K562 (cell line): Measurements from ENCODE around the gene GCNT3. TPM values are rescaled to one million over a fixed set of nuclear protein-coding genes. Genes with fewer than 3 reads are reported as not detected.

Source experiments
- ATAC-seq: fragments of 200-7000 bp; cut with Tn5 transposase; 3 replicates; pipeline ENCODE4 v1.9.1; 2020; ENCODE audit warnings: moderate library complexity
- BruUV-seq: library from RNA; stranded (reverse); fragments of 400-500 nt; replicated peaks from 2 replicates; lab custom pipeline; 2021; lab: Mats Ljungman, UMichigan
- CTCF ChIA-PET: fragments of 300-600 bp; formaldehyde crosslinking; extraction: SDS; loops from one replicate; lab custom pipeline; 2021; ENCODE audit warnings: low intra/inter-chr PET ratio; lab: Yijun Ruan, JAX
- POLR2A ChIA-PET: fragments of 300-600, 350-650 bp; sonication (Branson Sonifier 250); formaldehyde crosslinking; extraction: SDS; loops from one replicate; lab custom pipeline; 2021; ENCODE audit warnings: antibody characterized with exemption, inconsistent platforms; lab: Yijun Ruan, JAX
- DNase-seq, 4 experiments: peaks; one replicate each; pipeline versions ENCODE4 v3.0.0 to v3.0.0-alpha.2; 2011 to 2018; ENCODE audit warnings: low spot score in 3 of 4, mixed read lengths in 3 of 4; ENCODE audit errors: extremely low read depth in 1 of 4
- FAIRE-seq: peaks from 2 replicates; lab custom pipeline; 2011; peaks lifted over from hg19 to GRCh38; lab: Jason Lieb, UNC
- H2AFZ ChIP-seq: 2 replicates; pipeline ENCODE4 v1.6.0; 2011; ENCODE audit warnings: low read depth, low read length, control low read depth, inconsistent platforms
- H3K27ac ChIP-seq: fragments of 200-600 bp; 3 replicates; pipeline ENCODE4 v1.8.0; 2011; ENCODE audit warnings: low read depth, mild to moderate bottlenecking, control low read depth, inconsistent platforms, low read length, moderate library complexity, mixed read lengths; ENCODE audit errors: extremely low read depth
- H3K27me3 ChIP-seq, 2 experiments: fragments of 300-600 bp in 1 of 2; 2 replicates in 1 of 2; 3 replicates in 1 of 2; pipeline versions ENCODE4 v1.6.0 to v1.8.0; 2011; ENCODE audit warnings: inconsistent platforms in 2 of 2, low read length in 2 of 2, mild to moderate bottlenecking in 1 of 2, mixed read lengths in 1 of 2, moderate library complexity in 1 of 2; ENCODE audit not compliant: control insufficient read depth in 2 of 2, insufficient read depth in 2 of 2
- H3K36me3 ChIP-seq: fragments of 300-600 bp; 3 replicates; pipeline ENCODE4 v1.8.0; 2011; ENCODE audit warnings: mild to moderate bottlenecking, low read length, inconsistent platforms; ENCODE audit not compliant: control insufficient read depth, insufficient read depth
- H3K4me1 ChIP-seq, 2 experiments: fragments of 200-600 bp in 1 of 2; replicated peaks in 1 of 2; 2 replicates in 1 of 2; 3 replicates in 1 of 2; pipeline versions ENCODE4 v1.5.1 to v1.8.0; 2011; ENCODE audit warnings: inconsistent platforms in 2 of 2, low read length in 2 of 2, mild to moderate bottlenecking in 1 of 2, mixed read lengths in 1 of 2, moderate library complexity in 1 of 2; ENCODE audit not compliant: control insufficient read depth in 2 of 2, insufficient read depth in 2 of 2
- H3K4me2 ChIP-seq: 2 replicates; pipeline ENCODE4 v1.6.1; 2011; ENCODE audit warnings: low read length, control low read depth, inconsistent platforms, mixed read lengths; ENCODE audit not compliant: insufficient read depth
- H3K4me3 ChIP-seq: fragments of 200-600 bp; sonication (generic), shearing (Covaris generic); 2 replicates; pipeline ENCODE4 v1.5.1; 2016; ENCODE audit warnings: control low read depth, inconsistent platforms
- H3K79me2 ChIP-seq: fragments of 200-600 bp; 3 replicates; pipeline ENCODE4 v1.8.0; 2011; ENCODE audit warnings: low read length, inconsistent platforms; ENCODE audit not compliant: control insufficient read depth, insufficient read depth
- H3K9ac ChIP-seq, 2 experiments: 2 replicates each; pipeline versions ENCODE4 v1.6.0 to v1.6.1; 2011; ENCODE audit warnings: low read depth in 2 of 2, low read length in 2 of 2, control low read depth in 1 of 2, inconsistent platforms in 1 of 2, mild to moderate bottlenecking in 1 of 2, mixed read lengths in 1 of 2; ENCODE audit not compliant: insufficient read depth in 1 of 2
- H3K9me1 ChIP-seq: one replicate; pipeline ENCODE4 v1.6.0; 2011; ENCODE audit warnings: inconsistent platforms, mild to moderate bottlenecking, low read length, moderate library complexity; ENCODE audit not compliant: control insufficient read depth, insufficient read depth
- H3K9me3 ChIP-seq: replicated peaks from 2 replicates; pipeline ENCODE4 v1.5.1; 2011; ENCODE audit warnings: low read depth, low read length, inconsistent platforms; ENCODE audit not compliant: control insufficient read depth, insufficient read depth
- H4K20me1 ChIP-seq: replicated peaks from 2 replicates; pipeline ENCODE4 v1.6.1; 2011; ENCODE audit warnings: low read length, inconsistent platforms, mixed read lengths; ENCODE audit not compliant: control insufficient read depth, insufficient read depth
- ZEB2 ChIP-seq: fragments of 450-650 bp; IDR thresholded peaks from 2 replicates; pipeline ENCODE4 v1.6.1; 2016
- ZFP91 ChIP-seq: sonication (generic); formaldehyde crosslinking; IDR thresholded peaks from 2 replicates; pipeline ENCODE4 v1.8.0; 2022; ENCODE audit warnings: mild to moderate bottlenecking, missing genetic modification reagents
- ZNF41 ChIP-seq: fragments of 250-450 bp; sonication (Bioruptor Pico); conservative IDR thresholded peaks from 2 replicates; pipeline ENCODE4 v1.4.0; 2020; ENCODE audit warnings: mild to moderate bottlenecking
- WGBS: fragments of 100-300 bp; shearing (Covaris generic); methylation state at CpG from one replicate; pipeline ENCODE4 v1.1.6; 2016; ENCODE audit warnings: low coverage, mixed read lengths; ENCODE audit not compliant: insufficient coverage; ENCODE audit errors: missing lambda C conversion rate; 5-methylcytosine and 5-hydroxymethylcytosine counted together
- in situ Hi-C: fragments of 300-500 bp; cut with MboI; formaldehyde crosslinking; loops from 4 replicates; pipeline ENCODE4 v1.15.0; 2018; ENCODE audit warnings: inconsistent platforms, mixed read lengths
- intact Hi-C: fragments of 100-400 bp; cut with micrococcal nuclease; formaldehyde crosslinking; loops from 2 replicates; pipeline ENCODE4 v1.14.2; 2022
- polyA plus RNA-seq, 8 experiments: library from polyadenylated mRNA; depleted of rRNA in 4 of 8; stranded (reverse) in 5 of 8; unstranded in 3 of 8; fragments of >200 nt; fragmentation: Nextera tagmentation in 2 of 8; fragmentation: Illumina TruSeq in 1 of 8; extraction: Ambion mirVana in 2 of 8; extraction: Trizol in 1 of 8; gene quantifications; 2 replicates each; pipeline versions ENCODE4 v1.2.1 to v1.2.3, GENCODE V29; 2011 to 2014; ENCODE audit warnings: inconsistent platforms in 1 of 8, missing spikeins in 1 of 8
- total RNA-seq, 7 experiments: library from RNA; depleted of rRNA in 6 of 7; stranded (reverse); fragments of >200 nt in 6 of 7; fragmentation: Illumina TruSeq in 2 of 7; extraction: Trizol in 2 of 7; gene quantifications; 2 replicates each; pipeline versions ENCODE4 v1.2.1 to v1.2.3, GENCODE V29; 2011 to 2021; ENCODE audit warnings: low replicate concordance in 1 of 7

GCNT3 gene
- total and polyA plus RNA-seq, 9 of the 15 experiments (the other 6 are each of a cell fraction or from before 2014, with no cell fraction given): 0.07 to 0.35 (median 0.11) TPM; not detected in 4

- TF ChIP-seq ZFP91 (no peak), ZNF41 (CRISPR knock-in tag) (no peak)
- TF ChIP-seq, all 486 proteins: peak for 2
These were observed 49.0 kb upstream of the GCNT3 start (continued) for GRCh38 chr15:59562448-59563186.

- peaks cover 0 to 7% of the 10 kb centered on the region in 2 experiments; a peak in 2 of 5 replicates for H3K27me3 ChIP-seq
- no peak overlapping the region for H3K9ac ChIP-seq
- 8% methylated on average over 4 of the region's 4 CpGs for WGBS
- POLR2A ChIA-PET: interaction anchor here (0.7 to 1.4 kb wide), 2 partner anchors 10 to 44 kb away, joined by 3 read pairs; no protein-coding TSS in a partner anchor
- H3K4me3 ChIP-seq: no peak overlapping the region
- no TSS peak for BruUV-seq
- CTCF ChIA-PET: no interaction called here
- in situ Hi-C loops (no loop called here), intact Hi-C loops (no loop called here)
- DNase-seq: no peak
- no peak overlapping the region for H3K4me2 ChIP-seq
- no peaks in the 10 kb centered on the region for H3K36me3 ChIP-seq
- TF ChIP-seq ZEB2: no peak
- no peak for FAIRE-seq
- H3K79me2 ChIP-seq: no peaks in the 10 kb centered on the region
- no peaks in the 10 kb centered on the region for H3K4me1 ChIP-seq
- H4K20me1 ChIP-seq: no peaks in the 10 kb centered on the region
- H3K9me1 ChIP-seq: no peaks in the 10 kb centered on the region
- H2AFZ ChIP-seq: no peak overlapping the region
- no peaks in the 10 kb centered on the region; the same call in 1 of the 2 replicates for H3K9me3 ChIP-seq
- H3K27ac ChIP-seq: no peak overlapping the region
- no peak for ATAC-seq
These were observed 46.3 kb upstream of the GCNT3 start for GRCh38 chr15:59565299-59565698.
